Measurements from ENCODE around the gene EPHA8. TPM values are rescaled to one million over a fixed set of nuclear protein-coding genes. Genes with fewer than 3 reads are reported as not detected.

The EPHA8 gene
- polyA plus RNA-seq, 1 of the 3 experiments (the other 2 are of a cell fraction): 0.02 TPM

GRCh38 chr1:22651941-22652856 is 88.9 kb downstream of the EPHA8 start:
- POLR2A ChIA-PET: no interaction called here
- no peak for DNase-seq
- no peaks in the 10 kb centered on the region for H3K36me3 ChIP-seq (replicated peaks in 1 of 2; ENCODE audit: control insufficient read depth in 1 of 2, insufficient read depth in 2 of 2, low read length in 1 of 2)
- H3K27me3 ChIP-seq (ENCODE audit: insufficient read depth): peaks cover 21% of the 10 kb centered on the region
- TF ChIP-seq FOXJ3 (CRISPR knock-in tag; IDR thresholded peaks at IDR 0.05) (no peak), SIN3A (IDR thresholded peaks at IDR 0.05; ENCODE audit: borderline replicate concordance, low read depth, low read length) (no peak), FOXM1 (IDR thresholded peaks at IDR 0.05; ENCODE audit: low read depth) (no peak), GABPA (IDR thresholded peaks at IDR 0.05; ENCODE audit: low read depth) (no peak), NFIC (IDR thresholded peaks at IDR 0.05; ENCODE audit: borderline replicate concordance) (no peak), GATA2 (CRISPR knock-in tag; IDR thresholded peaks at IDR 0.05) (no peak), CTCF (IDR thresholded peaks at IDR 0.05) (no peak)
- TF ChIP-seq, protein P1, sequence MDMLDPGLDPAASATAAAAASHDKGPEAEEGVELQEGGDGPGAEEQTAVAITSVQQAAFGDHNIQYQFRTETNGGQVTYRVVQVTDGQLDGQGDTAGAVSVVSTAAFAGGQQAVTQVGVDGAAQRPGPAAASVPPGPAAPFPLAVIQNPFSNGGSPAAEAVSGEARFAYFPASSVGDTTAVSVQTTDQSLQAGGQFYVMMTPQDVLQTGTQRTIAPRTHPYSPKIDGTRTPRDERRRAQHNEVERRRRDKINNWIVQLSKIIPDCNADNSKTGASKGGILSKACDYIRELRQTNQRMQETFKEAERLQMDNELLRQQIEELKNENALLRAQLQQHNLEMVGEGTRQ (IDR thresholded peaks at IDR 0.05; ENCODE audit: borderline replicate concordance, low read depth, low read length): no peak
- H2AFZ ChIP-seq (ENCODE audit: low read depth): no peak overlapping the region
- H3K4me2 ChIP-seq: no peak overlapping the region
- H3K4me3 ChIP-seq (ENCODE audit: low read depth in 2 of 2, low read length in 1 of 2): no peak overlapping the region
- H3K4me1 ChIP-seq (ENCODE audit: control insufficient read depth in 1 of 2, insufficient read depth in 2 of 2, low read depth in 1 of 2, low read length in 1 of 2): peaks cover 0 to 10% of the 10 kb centered on the region in 2 experiments; a peak in 1 of 4 replicates
- CTCF ChIA-PET: interaction anchor here (0.9 to 4.1 kb wide), 6 partner anchors 10 to 278 kb away, joined by 3 to 22 read pairs (median 4); partner anchors contain the start of gene C1QC
- no peaks in the 10 kb centered on the region for H3K9me3 ChIP-seq
- 46% methylated on average over 13 of the region's 15 CpGs for WGBS (ENCODE audit: low lambda C conversion rate)
- H3K79me2 ChIP-seq (ENCODE audit: insufficient read depth): no peaks in the 10 kb centered on the region
- H3F3A ChIP-seq (replicated peaks; ENCODE audit: insufficient read depth): no peaks in the 10 kb centered on the region
- H4K20me1 ChIP-seq (ENCODE audit: insufficient read depth): no peaks in the 10 kb centered on the region
- no peak overlapping the region for H3K27ac ChIP-seq (ENCODE audit: low read depth in 2 of 2, low read length in 1 of 2)
- H3K9me2 ChIP-seq: no peaks in the 10 kb centered on the region
- no peak overlapping the region for H3K9ac ChIP-seq

DNA sequence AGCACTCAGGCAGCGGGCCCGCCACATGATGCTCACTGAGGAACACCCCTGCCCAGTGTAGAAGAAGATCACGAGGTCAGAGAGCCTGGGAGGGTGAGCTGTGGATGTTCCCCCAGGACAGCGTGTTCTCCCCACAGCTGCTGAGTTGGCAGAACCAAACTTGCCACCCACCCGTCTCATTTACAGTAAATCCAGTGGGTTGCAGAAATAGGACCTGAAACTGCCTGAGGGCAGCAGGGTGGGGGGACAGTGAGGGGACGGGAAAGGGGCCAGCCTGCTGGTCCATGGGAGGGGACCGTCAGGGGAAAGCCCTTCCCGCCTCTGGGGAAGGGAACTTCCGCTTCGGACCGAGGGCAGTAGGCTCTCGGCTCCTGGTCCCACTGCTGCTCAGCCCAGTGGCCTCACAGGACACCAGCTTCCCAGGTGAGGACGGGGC is 89.6 kb downstream of the EPHA8 start, which contains the start of gene C1QB:
Gene C1QB, plus strand, starts transcription at position 356 of the 436 bp plus-strand sequence. CDS start 6,227 bp downstream, outside the sequence.
- Histone ChIP-seq H3K36me3 (replicated peaks in 1 of 2; ENCODE audit: control insufficient read depth in 1 of 2, insufficient read depth in 2 of 2, low read length in 1 of 2) (no peaks in the 10 kb centered on the region), H2AFZ (ENCODE audit: low read depth) (no peak within 1 kb of the TSS), H3K79me2 (ENCODE audit: insufficient read depth) (no peaks in the 10 kb centered on the region), H3K4me3 (ENCODE audit: low read depth in 2 of 2, low read length in 1 of 2) (no peak within 1 kb of the TSS), H3K27me3 (ENCODE audit: insufficient read depth) (peaks cover 21% of the 10 kb centered on the region), H3K27ac (ENCODE audit: low read depth in 2 of 2, low read length in 1 of 2) (no peak within 1 kb of the TSS), H3K4me1 (ENCODE audit: control insufficient read depth in 1 of 2, insufficient read depth in 2 of 2, low read depth in 1 of 2, low read length in 1 of 2) (peaks cover 0 to 10% of the 10 kb centered on the region in 2 experiments; a peak in 1 of 4 replicates), H4K20me1 (ENCODE audit: insufficient read depth) (no peaks in the 10 kb centered on the region), H3K4me2 (no peak within 1 kb of the TSS), H3K9ac (no peak within 1 kb of the TSS), H3K9me2 (no peaks in the 10 kb centered on the region), H3K9me3 (no peaks in the 10 kb centered on the region), H3F3A (replicated peaks; ENCODE audit: insufficient read depth) (no peaks in the 10 kb centered on the region)
- POLR2A ChIA-PET: no interaction called here
- CTCF ChIA-PET: interaction anchor here (0.6 to 4.1 kb wide), 5 partner anchors 9 to 273 kb away, joined by 4 to 19 read pairs (median 5); partner anchors contain the start of gene C1QC
- WGBS (ENCODE audit: low lambda C conversion rate): 73% methylated on average over 11 of the region's 13 CpGs
- no peak for DNase-seq
- no peak for TF ChIP-seq EZH2phosphoT487 (IDR thresholded peaks at IDR 0.05; ENCODE audit: borderline replicate concordance, low read depth)
- TF ChIP-seq, protein P2, sequence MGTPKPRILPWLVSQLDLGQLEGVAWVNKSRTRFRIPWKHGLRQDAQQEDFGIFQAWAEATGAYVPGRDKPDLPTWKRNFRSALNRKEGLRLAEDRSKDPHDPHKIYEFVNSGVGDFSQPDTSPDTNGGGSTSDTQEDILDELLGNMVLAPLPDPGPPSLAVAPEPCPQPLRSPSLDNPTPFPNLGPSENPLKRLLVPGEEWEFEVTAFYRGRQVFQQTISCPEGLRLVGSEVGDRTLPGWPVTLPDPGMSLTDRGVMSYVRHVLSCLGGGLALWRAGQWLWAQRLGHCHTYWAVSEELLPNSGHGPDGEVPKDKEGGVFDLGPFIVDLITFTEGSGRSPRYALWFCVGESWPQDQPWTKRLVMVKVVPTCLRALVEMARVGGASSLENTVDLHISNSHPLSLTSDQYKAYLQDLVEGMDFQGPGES (IDR thresholded peaks at IDR 0.05; ENCODE audit: low read depth, low read length): no peak
- no peak for TF ChIP-seq FOSL2 (IDR thresholded peaks at IDR 0.05; ENCODE audit: borderline replicate concordance, low read depth)
- TF ChIP-seq CTCF (IDR thresholded peaks at IDR 0.05): no peak
- no peak for TF ChIP-seq FOXJ3 (CRISPR knock-in tag; IDR thresholded peaks at IDR 0.05)
- no peak for TF ChIP-seq MXI1 (IDR thresholded peaks at IDR 0.05; ENCODE audit: low read depth, low read length)
- TF ChIP-seq ELF1 (IDR thresholded peaks at IDR 0.05): no peak
- TF ChIP-seq USF1 (IDR thresholded peaks at IDR 0.05; ENCODE audit: borderline replicate concordance, low read depth): no peak
- no peak for TF ChIP-seq POLR2AphosphoS5 (IDR thresholded peaks at IDR 0.05; ENCODE audit: low read depth, low read length)
- TF ChIP-seq SMC3 (IDR thresholded peaks at IDR 0.05; ENCODE audit: low read depth, low read length): no peak
- TF ChIP-seq, protein P1 (IDR thresholded peaks at IDR 0.05; ENCODE audit: borderline replicate concordance, low read depth, low read length): no peak
- TF ChIP-seq YY1 (IDR thresholded peaks at IDR 0.05; ENCODE audit: low read depth): no peak

Measured in SK-N-SH (cell line).